Measurements from ENCODE around the gene FTO. TPM values are rescaled to one million over a fixed set of nuclear protein-coding genes. Genes with fewer than 3 reads are reported as not detected.

FTO gene
- total RNA-seq, 2 donors from 2014 or later: 47.5 to 50.4 TPM

GRCh38 chr16:53974484-53975080 lies 270.6 kb downstream of the FTO start:
- Histone ChIP-seq H3K4me1 (no peaks in the 10 kb centered on the region), H3K27ac (no peak overlapping the region), H3K27me3 (no peaks in the 10 kb centered on the region), H3K4me3 (no peak overlapping the region), H3K36me3 (replicated peaks in 1 of 2; ENCODE audit: insufficient read depth in 1 of 2, low read depth in 2 of 2) (no peaks in the 10 kb centered on the region), H3K9me3 (no peaks in the 10 kb centered on the region)
- intact Hi-C loops (cut with DNase I): no loop called here
- DNase-seq: no peak
- 70 to 76% methylated on average over 4 of the region's 4 CpGs for WGBS, 2 donors
- ATAC-seq: no peak
- TF ChIP-seq POLR2A (IDR thresholded peaks at IDR 0.05) (no peak), CTCF (IDR thresholded peaks at IDR 0.05) (no peak)

- TF ChIP-seq CTCF (IDR thresholded peaks at IDR 0.05) (no peak), POLR2A (IDR thresholded peaks at IDR 0.05) (no peak)
- intact Hi-C loops (cut with DNase I): no loop called here
- WGBS, 2 donors: 94 to 96% methylated on average over 3 of the region's 3 CpGs
Measured at GRCh38 chr16:53980675-53981074, 276.7 kb downstream of the FTO start.

GRCh38 chr16:53982631-53983042 lies 278.7 kb downstream of the FTO start:
- no peak overlapping the region for H3K27ac ChIP-seq
- no peaks in the 10 kb centered on the region for H3K9me3 ChIP-seq
- 73 to 78% methylated on average over 3 of the region's 3 CpGs for WGBS, 2 donors
- intact Hi-C loops (cut with DNase I): no loop called here
- no peaks in the 10 kb centered on the region for H3K4me1 ChIP-seq
- H3K4me3 ChIP-seq: no peak overlapping the region
- no peaks in the 10 kb centered on the region for H3K27me3 ChIP-seq
- TF ChIP-seq CTCF (IDR thresholded peaks at IDR 0.05) (no peak), POLR2A (IDR thresholded peaks at IDR 0.05) (no peak)
- ATAC-seq: no peak
- no peaks in the 10 kb centered on the region for H3K36me3 ChIP-seq (replicated peaks in 1 of 2; ENCODE audit: insufficient read depth in 1 of 2, low read depth in 2 of 2)
- DNase-seq: no peak

More at GRCh38 chr16:53980675-53981074, 276.7 kb downstream of the FTO start:
- DNase-seq: no peak
- H3K9me3 ChIP-seq: no peaks in the 10 kb centered on the region
- H3K4me3 ChIP-seq: no peak overlapping the region
- H3K36me3 ChIP-seq (replicated peaks in 1 of 2; ENCODE audit: insufficient read depth in 1 of 2, low read depth in 2 of 2): no peaks in the 10 kb centered on the region
- H3K27me3 ChIP-seq: no peaks in the 10 kb centered on the region
- no peak overlapping the region for H3K27ac ChIP-seq
- ATAC-seq: no peak
- no peaks in the 10 kb centered on the region for H3K4me1 ChIP-seq

GRCh38 chr16:53984936-53985335 lies 281.0 kb downstream of the FTO start:
- intact Hi-C loops (cut with DNase I): no loop called here
- ATAC-seq: no peak
- Histone ChIP-seq H3K27ac (peak overlapping the region in 1 of 4 donors; percentile 25), H3K9me3 (no peaks in the 10 kb centered on the region), H3K36me3 (replicated peaks in 1 of 2; ENCODE audit: insufficient read depth in 1 of 2, low read depth in 2 of 2) (no peaks in the 10 kb centered on the region), H3K4me3 (no peak overlapping the region), H3K4me1 (no peaks in the 10 kb centered on the region), H3K27me3 (no peaks in the 10 kb centered on the region)
- 60 to 62% methylated on average over 3 of the region's 3 CpGs for WGBS, 2 donors
- DNase-seq: peak in 1 of 4 donors; percentile 6
- TF ChIP-seq CTCF (IDR thresholded peaks at IDR 0.05): no peak
- TF ChIP-seq POLR2A (IDR thresholded peaks at IDR 0.05): no peak

- 71% methylated on average over 3 of the region's 3 CpGs for WGBS, 2 donors
- no peaks in the 10 kb centered on the region for H3K9me3 ChIP-seq
- H3K27ac ChIP-seq: peak overlapping the region in 1 of 4 donors; percentile 25
- no peaks in the 10 kb centered on the region for H3K27me3 ChIP-seq
- intact Hi-C loops (cut with DNase I): no loop called here
- TF ChIP-seq POLR2A (IDR thresholded peaks at IDR 0.05) (no peak), CTCF (IDR thresholded peaks at IDR 0.05) (no peak)
- peaks cover 3% of the 10 kb centered on the region for H3K4me1 ChIP-seq
- DNase-seq: no peak
- no peak for ATAC-seq
- H3K36me3 ChIP-seq (replicated peaks in 1 of 2; ENCODE audit: insufficient read depth in 1 of 2, low read depth in 2 of 2): no peaks in the 10 kb centered on the region
- no peak overlapping the region for H3K4me3 ChIP-seq
Measured at GRCh38 chr16:53985861-53986260, 281.9 kb downstream of the FTO start.
